HG03064 (cell line): ENCODE results near the gene FADS1.

Experiments
- ATAC-seq: cut with Tn5 transposase; IDR thresholded peaks from one replicate; pipeline ENCODE4 v1.9.1; 2021; ENCODE audit warnings: low read depth; ENCODE audit not compliant: unreplicated experiment

Gene FADS1

DNA sequence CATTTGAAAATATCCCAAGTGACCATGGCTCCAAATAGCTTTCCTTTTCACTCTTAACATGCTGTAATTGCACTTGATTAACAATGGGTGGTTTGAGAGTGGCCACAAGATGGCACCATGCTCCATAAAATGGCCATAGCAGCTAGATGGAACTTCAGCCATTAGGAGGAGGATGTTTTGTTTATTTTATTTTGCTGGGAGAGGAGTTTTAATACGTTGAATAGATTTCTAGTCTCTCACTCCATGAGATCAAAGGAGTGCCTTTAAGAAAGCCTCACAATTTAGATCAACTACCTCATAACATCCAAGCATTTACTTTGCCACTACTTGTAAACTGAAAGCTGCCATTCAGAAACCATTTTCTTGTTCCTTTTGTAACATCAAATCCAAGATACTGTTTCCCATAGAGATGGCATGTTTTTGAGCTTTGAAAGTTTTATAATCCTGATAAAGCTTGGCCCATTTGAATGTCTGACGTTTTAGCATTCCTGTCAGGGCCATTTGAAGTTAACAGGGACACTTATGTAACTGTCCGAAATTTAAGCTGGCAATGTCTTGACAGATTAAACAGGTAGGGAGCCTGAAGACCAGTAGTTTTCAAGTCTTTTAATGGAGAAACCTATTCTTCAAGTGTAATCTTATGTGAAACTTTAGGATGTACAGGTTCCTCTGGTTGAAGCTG lies 19.4 kb downstream of the FADS1 start:
- ATAC-seq = no peak

DNA sequence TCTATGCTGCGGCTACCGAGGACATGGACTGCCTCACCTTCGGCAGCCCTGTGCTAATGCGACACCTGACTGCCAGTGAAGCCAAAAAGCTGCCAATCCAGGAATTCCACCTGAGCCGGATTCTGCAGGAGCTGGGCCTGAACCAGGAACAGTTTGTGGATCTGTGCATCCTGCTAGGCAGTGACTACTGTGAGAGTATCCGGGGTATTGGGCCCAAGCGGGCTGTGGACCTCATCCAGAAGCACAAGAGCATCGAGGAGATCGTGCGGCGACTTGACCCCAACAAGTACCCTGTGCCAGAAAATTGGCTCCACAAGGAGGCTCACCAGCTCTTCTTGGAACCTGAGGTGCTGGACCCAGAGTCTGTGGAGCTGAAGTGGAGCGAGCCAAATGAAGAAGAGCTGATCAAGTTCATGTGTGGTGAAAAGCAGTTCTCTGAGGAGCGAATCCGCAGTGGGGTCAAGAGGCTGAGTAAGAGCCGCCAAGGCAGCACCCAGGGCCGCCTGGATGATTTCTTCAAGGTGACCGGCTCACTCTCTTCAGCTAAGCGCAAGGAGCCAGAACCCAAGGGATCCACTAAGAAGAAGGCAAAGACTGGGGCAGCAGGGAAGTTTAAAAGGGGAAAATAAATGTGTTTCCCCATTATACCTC lies 20.8 kb downstream of the FADS1 start:
- no peak for ATAC-seq

DNA sequence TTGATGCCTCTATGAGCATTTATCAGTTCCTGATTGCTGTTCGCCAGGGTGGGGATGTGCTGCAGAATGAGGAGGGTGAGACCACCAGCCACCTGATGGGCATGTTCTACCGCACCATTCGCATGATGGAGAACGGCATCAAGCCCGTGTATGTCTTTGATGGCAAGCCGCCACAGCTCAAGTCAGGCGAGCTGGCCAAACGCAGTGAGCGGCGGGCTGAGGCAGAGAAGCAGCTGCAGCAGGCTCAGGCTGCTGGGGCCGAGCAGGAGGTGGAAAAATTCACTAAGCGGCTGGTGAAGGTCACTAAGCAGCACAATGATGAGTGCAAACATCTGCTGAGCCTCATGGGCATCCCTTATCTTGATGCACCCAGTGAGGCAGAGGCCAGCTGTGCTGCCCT lies 21.3 kb downstream of the FADS1 start:
- ATAC-seq = no peak

DNA sequence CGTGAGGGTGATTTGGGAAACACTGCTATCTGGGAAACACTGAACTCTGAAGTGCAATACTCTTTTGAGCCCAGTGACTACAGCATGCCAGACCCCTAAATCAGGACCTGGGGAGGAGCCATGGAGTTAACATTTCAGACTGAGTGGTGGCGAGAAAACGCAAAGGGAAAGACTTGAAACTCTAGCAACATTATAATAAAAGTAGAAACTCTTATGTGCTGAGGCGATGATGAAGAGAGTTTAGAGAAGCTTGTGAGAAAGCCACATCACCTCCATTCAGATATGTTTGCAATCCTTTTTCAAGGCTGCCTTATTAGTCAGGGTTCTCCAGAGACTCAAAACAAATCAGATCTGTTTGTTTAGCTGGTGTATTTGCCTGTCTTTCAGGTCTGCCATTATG lies 22.2 kb downstream of the FADS1 start:
- no peak for ATAC-seq

GRCh38 chr11:61793829-61794204 lies 23.0 kb downstream of the FADS1 start:
- ATAC-seq = no peak

- ATAC-seq = no peak
Measured at GRCh38 chr11:61793083-61793828, 23.5 kb downstream of the FADS1 start.

DNA sequence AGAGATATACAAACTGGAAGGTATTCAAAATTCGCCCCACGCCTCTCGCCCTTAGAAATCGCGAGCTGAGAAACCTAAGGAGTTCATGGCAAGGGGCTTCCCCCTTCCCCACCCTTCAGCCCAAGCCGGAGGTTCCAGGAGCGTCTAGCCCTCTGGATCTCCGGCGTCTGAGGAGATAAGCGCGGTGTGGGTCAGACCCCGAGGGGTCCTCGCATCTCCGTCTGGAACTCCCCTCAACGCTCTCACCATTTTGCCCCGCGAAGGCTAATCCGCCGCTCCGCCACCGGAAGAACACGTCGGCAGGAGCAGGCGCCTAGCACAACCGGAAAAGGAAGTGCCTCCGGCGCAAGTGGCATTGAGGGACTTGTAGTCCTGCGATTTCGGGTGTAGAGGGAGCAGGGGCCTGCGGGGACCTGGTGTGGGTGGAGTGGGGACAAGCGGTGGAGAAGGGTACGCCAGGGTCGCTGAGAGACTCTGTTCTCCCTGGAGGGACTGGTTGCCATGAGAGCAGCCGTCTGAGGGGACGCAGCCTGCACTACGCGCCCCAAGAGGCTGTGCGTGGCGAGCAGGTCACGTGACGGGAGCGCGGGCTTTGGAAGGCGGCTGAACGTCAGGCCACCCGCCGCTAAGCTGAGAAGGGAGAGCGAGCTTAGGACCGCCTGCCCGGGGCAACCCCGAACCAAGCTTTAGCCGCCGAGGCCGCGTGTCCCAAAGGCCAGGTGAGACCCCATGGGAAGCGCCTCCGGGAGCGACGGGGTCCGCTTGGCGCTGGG lies 24.3 kb downstream of the FADS1 start, which contains the start of the genes FEN1 and TMEM258:
FEN1 (plus strand) TSS at position 602 of the 773 bp plus-strand sequence. CDS start 2,451 bp downstream, outside the sequence.
TMEM258 (minus strand) TSS at position 290 of the 773 bp plus-strand sequence; CDS start at position 249, 41 bp downstream.
- ATAC-seq = peak; percentile 77

- peak; percentile 25 for ATAC-seq
Measured at GRCh38 chr11:61791737-61792309, 25.0 kb downstream of the FADS1 start.

DNA sequence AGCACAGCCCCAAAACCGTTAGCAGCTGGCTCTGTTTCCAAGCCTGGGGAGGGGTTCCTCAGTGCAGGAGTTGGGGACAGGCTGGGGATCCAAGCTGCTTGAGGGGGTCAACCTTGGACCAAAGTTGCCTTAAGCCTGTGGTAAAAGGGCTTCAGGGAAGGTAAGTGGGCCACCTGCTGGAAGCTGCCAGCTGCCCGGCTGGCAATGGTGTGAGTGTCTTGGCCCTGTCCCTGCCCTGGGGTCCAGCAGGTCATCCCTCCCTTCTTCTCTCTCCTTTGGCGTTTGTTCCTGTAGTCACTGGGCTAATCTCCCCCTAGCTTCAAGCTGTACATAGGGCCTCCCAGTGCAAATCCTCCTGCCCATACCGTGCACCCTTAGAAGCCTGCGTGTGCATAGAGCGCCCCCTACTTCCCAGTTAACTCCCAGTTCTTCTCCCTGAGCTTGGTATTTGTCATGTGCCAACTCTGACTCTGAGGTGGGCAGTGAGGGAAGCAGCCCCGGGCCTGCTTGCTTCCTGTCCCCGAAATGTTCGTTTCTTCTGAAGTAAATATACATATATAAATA lies 28.8 kb downstream of the FADS1 start:
- ATAC-seq = no peak

DNA sequence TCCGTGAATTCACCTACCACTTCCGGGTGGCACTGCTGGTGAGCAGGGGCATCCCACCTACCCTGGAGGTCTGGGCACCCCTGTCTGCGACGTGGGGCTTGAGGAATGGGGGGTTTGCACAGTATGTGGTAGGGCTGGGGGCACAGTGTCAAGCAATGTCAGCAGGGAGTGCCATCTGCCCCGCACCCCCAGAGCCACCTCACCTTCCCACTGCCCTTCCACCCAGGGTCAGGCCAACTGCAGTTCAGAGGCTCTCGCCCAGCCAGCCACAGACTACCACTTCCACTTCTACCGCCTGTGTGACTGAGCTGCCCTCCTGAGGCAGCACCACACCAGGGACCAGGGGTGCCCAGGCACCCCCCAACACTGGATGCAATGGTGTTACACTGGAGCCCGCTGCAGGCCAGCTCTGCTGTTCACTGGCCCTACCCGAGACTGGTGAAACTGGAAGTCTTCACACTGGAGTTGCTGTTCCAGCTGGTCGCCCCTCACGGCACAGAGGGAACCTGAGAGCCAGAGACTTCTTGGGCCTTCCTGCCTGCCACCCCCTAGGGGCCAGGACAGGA lies 30.9 kb downstream of the FADS1 start:
- ATAC-seq = no peak

GRCh38 chr11:61784506-61784805 lies 32.3 kb downstream of the FADS1 start:
- no peak for ATAC-seq

GRCh38 chr11:61783717-61784505 lies 32.9 kb downstream of the FADS1 start:
- ATAC-seq = no peak

- no peak for ATAC-seq
Measured at GRCh38 chr11:61782841-61783240, 34.0 kb downstream of the FADS1 start.

GRCh38 chr11:61782299-61782698 lies 34.5 kb downstream of the FADS1 start:
- ATAC-seq = no peak

DNA sequence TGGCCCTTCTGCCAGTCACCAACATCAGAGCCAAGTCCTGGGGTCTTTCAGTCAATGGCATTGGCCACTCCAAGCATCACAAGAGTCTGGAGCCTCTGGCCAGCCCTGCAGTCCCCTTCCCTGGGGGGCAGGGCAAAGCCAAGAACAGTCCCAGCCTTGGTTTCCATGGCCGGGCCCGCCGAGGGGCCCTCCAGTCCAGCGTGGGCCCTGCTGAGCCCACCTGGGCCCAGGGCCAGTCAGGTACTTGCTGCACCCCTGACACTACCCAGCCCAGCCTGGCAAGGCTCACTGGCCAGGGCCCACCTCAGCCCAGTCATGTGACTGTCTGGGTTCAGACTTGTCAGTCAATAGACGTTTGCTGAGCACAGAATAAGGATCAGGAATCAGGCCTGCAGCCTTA lies 35.2 kb downstream of the FADS1 start:
- no peak for ATAC-seq

- ATAC-seq = no peak
Measured at GRCh38 chr11:61780581-61781162, 36.1 kb downstream of the FADS1 start.

DNA sequence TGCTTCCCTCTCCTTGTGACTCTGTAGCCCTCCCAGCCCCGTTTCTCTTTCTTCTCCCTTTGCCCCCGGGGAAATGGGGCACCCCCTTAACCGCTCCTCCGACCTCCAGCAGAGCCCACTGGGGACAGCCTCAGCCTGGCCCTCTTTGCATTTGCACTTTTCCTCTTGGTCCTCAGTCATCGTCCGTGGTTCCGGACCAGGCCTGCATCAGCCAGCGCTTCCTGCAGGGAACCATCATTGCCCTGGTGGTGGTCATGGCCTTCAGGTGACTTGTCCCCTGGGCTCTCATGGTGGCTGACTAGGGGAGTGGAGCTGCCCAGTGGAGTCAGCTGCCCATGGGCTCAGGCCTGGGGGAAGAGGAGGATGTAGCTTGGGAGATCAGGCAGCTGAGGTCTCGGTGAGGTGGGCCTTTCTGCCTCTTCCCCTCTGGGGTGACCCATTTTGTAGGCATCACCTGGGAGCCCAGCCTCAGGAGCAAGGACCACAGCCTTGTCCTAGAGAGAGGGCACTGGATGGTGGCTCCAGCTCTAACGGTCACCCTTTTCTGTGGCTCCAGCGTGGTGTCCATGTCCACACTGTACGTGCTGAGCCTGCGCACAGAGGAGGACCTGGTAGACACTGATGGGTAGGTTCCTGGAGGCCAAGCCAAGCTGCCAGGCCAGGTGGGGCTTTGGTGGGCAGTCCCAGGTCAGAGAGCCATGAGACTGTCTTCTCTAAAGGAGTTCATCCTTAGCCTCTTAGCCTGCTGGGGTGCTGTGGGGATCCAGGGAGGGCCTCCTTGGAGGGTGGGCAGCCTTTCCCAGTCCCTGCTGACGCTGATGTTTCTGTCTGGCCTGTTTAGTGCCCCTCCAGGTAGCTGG lies 36.9 kb downstream of the FADS1 start:
- ATAC-seq = no peak
